Measurements from ENCODE around the gene MLC1.

MLC1 gene

GRCh38 chr22:50011447-50012210, 73.6 kb downstream of the MLC1 start:
- TF ChIP-seq ISL1 (CRISPR knock-in tag; IDR thresholded peaks at IDR 0.05) (no peak), GLIS3 (CRISPR knock-in tag; IDR thresholded peaks at IDR 0.05) (no peak), ZFP30 (CRISPR knock-in tag; IDR thresholded peaks at IDR 0.05) (no peak), OSR1 (CRISPR knock-in tag; IDR thresholded peaks at IDR 0.05) (no peak), TOX (CRISPR knock-in tag; IDR thresholded peaks at IDR 0.05; ENCODE audit: borderline replicate concordance) (no peak), TSHZ2 (CRISPR knock-in tag; IDR thresholded peaks at IDR 0.05) (no peak), ZNF565 (CRISPR knock-in tag; conservative IDR thresholded peaks at IDR 0.05; ENCODE audit: low read depth) (no peak), RARB (CRISPR knock-in tag; IDR thresholded peaks at IDR 0.05) (no peak), PPARA (CRISPR knock-in tag; IDR thresholded peaks at IDR 0.05; ENCODE audit: borderline replicate concordance) (no peak), ZC3H10 (CRISPR knock-in tag; IDR thresholded peaks at IDR 0.05) (no peak), ZNF70 (CRISPR knock-in tag; IDR thresholded peaks at IDR 0.05) (no peak), ARNTL (CRISPR knock-in tag; IDR thresholded peaks at IDR 0.05; ENCODE audit: borderline replicate concordance, low read depth) (no peak), ESRRG (CRISPR knock-in tag; IDR thresholded peaks at IDR 0.05) (no peak), ZNF8 (CRISPR knock-in tag; IDR thresholded peaks at IDR 0.05) (no peak)
- TF ChIP-seq, protein P1, sequence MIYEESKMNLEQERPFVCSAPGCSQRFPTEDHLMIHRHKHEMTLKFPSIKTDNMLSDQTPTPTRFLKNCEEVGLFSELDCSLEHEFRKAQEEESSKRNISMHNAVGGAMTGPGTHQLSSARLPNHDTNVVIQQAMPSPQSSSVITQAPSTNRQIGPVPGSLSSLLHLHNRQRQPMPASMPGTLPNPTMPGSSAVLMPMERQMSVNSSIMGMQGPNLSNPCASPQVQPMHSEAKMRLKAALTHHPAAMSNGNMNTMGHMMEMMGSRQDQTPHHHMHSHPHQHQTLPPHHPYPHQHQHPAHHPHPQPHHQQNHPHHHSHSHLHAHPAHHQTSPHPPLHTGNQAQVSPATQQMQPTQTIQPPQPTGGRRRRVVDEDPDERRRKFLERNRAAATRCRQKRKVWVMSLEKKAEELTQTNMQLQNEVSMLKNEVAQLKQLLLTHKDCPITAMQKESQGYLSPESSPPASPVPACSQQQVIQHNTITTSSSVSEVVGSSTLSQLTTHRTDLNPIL (CRISPR knock-in tag; IDR thresholded peaks at IDR 0.05; ENCODE audit: low read depth), result no peak
- TF ChIP-seq, protein P2, sequence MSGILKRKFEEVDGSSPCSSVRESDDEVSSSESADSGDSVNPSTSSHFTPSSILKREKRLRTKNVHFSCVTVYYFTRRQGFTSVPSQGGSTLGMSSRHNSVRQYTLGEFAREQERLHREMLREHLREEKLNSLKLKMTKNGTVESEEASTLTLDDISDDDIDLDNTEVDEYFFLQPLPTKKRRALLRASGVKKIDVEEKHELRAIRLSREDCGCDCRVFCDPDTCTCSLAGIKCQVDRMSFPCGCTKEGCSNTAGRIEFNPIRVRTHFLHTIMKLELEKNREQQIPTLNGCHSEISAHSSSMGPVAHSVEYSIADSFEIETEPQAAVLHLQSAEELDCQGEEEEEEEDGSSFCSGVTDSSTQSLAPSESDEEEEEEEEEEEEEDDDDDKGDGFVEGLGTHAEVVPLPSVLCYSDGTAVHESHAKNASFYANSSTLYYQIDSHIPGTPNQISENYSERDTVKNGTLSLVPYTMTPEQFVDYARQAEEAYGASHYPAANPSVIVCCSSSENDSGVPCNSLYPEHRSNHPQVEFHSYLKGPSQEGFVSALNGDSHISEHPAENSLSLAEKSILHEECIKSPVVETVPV (CRISPR knock-in tag; IDR thresholded peaks at IDR 0.05), result no peak
- TF ChIP-seq, protein P3, sequence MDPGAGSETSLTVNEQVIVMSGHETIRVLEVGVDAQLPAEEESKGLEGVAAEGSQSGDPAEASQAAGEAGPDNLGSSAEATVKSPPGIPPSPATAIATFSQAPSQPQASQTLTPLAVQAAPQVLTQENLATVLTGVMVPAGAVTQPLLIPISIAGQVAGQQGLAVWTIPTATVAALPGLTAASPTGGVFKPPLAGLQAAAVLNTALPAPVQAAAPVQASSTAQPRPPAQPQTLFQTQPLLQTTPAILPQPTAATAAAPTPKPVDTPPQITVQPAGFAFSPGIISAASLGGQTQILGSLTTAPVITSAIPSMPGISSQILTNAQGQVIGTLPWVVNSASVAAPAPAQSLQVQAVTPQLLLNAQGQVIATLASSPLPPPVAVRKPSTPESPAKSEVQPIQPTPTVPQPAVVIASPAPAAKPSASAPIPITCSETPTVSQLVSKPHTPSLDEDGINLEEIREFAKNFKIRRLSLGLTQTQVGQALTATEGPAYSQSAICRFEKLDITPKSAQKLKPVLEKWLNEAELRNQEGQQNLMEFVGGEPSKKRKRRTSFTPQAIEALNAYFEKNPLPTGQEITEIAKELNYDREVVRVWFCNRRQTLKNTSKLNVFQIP (CRISPR knock-in tag; IDR thresholded peaks at IDR 0.05; ENCODE audit: borderline replicate concordance, low read depth), result no peak
- TF ChIP-seq, protein P4, sequence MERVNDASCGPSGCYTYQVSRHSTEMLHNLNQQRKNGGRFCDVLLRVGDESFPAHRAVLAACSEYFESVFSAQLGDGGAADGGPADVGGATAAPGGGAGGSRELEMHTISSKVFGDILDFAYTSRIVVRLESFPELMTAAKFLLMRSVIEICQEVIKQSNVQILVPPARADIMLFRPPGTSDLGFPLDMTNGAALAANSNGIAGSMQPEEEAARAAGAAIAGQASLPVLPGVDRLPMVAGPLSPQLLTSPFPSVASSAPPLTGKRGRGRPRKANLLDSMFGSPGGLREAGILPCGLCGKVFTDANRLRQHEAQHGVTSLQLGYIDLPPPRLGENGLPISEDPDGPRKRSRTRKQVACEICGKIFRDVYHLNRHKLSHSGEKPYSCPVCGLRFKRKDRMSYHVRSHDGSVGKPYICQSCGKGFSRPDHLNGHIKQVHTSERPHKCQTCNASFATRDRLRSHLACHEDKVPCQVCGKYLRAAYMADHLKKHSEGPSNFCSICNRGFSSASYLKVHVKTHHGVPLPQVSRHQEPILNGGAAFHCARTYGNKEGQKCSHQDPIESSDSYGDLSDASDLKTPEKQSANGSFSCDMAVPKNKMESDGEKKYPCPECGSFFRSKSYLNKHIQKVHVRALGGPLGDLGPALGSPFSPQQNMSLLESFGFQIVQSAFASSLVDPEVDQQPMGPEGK (CRISPR knock-in tag; IDR thresholded peaks at IDR 0.05; ENCODE audit: borderline replicate concordance), result no peak
- ATAC-seq, result no peak

DNA sequence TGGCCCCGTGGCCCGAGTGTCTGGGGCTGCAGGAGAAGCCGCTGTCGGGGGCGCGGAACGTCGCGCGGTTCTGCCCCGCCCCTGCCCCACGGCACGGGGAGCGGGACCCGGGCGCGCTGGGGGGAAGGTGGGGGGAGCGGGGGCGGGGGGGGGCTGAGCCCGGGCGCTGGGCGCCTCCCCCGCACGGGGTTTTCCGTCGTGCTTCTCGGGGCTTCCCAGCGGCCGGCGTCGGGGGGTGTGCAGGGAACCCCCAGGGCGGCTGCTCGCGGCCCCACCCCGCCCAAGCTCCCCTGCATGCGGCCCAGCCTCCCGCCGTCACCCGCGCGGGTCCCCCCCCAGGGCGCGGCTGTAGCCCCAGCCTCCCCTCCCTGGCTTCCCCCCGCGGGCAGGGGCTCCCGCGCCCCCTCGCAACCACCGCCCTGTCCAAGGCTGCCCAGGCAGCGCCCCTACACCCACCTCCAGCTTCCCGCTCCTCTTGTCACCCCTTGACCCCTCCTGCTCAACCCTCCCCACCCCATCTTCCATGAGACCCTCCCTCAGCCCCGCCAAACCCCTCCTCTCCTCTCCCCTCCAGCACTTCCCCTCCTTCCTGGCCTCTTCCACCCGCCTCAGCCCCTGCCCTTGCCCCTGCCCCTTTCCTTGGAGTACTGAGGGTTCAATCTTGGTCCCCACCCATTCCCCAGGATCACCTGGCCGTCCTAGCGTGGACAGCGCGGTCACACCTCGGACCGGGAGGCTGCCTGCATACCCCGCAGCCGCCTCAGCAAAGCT, 74.4 kb downstream of the MLC1 start:
- no peak for ATAC-seq
- no peak for TF ChIP-seq PPARA (CRISPR knock-in tag; IDR thresholded peaks at IDR 0.05; ENCODE audit: borderline replicate concordance)
- no peak for TF ChIP-seq ISL1 (CRISPR knock-in tag; IDR thresholded peaks at IDR 0.05)
- no peak for TF ChIP-seq GLIS3 (CRISPR knock-in tag; IDR thresholded peaks at IDR 0.05)
- TF ChIP-seq ZNF70 (CRISPR knock-in tag; IDR thresholded peaks at IDR 0.05), result no peak
- no peak for TF ChIP-seq ZFP3 (CRISPR knock-in tag; IDR thresholded peaks at IDR 0.05)

All from SK-N-SH treated with all-trans-retinoic acid at 6 μM for 48 hours (cell line).